AML-193 (cell line): Measurements from ENCODE around the gene GLT1D1.
A peak's percentile ranks its signal among the peaks of the same experiment; 100 is the strongest.

Source experiments
- DNase-seq, 2 experiments: peaks; one replicate each; lab custom pipeline; 2025; lab: John Stamatoyannopoulos, UW

Gene GLT1D1

GRCh38 chr12:128914908-128915563, 61.8 kb downstream of the GLT1D1 start:
- no peak for DNase-seq

GRCh38 chr12:128916425-128916824, 63.1 kb downstream of the GLT1D1 start:
- no peak for DNase-seq

- no peak for DNase-seq
Measured at GRCh38 chr12:128918481-128919260, 65.4 kb downstream of the GLT1D1 start.

DNA sequence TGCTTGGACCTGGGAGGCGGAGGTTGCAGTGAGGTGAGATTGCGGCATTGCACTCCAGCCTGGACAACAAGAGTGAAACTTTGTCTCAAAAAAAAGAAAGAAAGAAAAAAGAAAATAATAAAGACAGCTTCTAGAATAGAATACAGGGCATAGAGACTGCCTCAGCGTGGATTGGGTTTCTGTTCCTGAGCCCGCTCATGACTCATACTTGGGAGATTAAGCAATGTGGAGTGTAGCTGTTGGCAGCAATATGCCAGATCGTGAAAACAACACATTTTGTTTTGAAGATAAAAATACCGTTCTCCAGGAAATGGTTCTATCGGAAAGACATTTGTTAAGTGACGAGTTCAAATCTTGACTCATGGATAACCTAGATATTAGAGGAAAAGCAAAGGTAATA, 67.2 kb downstream of the GLT1D1 start:
- DNase-seq, result peak in 1 of 2 experiments; percentile 0

GRCh38 chr12:128928361-128928760, 75.1 kb downstream of the GLT1D1 start:
- no peak for DNase-seq

GRCh38 chr12:128929057-128929456, 75.8 kb downstream of the GLT1D1 start:
- DNase-seq, result no peak

GRCh38 chr12:128930606-128931005, 77.3 kb downstream of the GLT1D1 start:
- DNase-seq, result no peak

DNA sequence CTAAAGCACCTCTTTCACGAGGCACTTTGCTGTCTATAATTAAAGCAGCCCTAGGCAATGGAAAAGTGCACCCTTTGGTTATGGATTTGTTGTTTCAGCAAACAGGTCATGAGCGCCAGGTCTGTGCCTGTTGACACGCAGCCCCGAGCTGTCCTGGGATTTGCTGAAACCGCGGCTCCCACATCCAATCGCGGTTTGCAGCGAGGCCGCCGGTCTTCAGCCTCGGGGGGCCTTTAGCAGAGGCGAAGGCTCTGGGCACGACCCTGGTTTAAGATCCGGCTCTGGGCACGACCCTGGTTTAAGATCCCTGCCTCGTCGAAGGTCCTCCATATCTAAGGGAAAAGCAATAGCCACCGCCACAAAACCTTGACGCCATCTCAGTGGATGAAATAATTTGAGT, 79.2 kb downstream of the GLT1D1 start:
- no peak for DNase-seq

DNA sequence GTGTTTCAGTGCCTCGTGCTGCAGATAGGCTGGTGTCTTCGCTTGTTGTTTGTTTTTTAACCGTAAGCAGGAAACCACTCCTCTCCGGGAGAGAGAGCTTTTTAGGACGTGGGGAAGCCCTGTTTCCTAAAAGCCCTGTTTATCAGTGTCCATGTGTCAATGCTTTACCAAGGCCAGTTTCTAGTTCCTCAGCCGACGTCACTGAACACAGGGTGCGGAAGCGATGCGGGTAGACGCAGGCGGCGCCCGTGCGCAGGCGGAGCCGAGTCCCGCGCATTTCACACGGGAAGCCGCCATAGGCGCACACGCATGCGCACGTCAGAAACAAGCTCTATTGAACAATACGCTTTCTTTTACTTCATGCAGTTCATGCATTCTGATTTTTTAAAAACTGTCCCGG, 79.8 kb downstream of the GLT1D1 start:
- DNase-seq, result no peak

DNA sequence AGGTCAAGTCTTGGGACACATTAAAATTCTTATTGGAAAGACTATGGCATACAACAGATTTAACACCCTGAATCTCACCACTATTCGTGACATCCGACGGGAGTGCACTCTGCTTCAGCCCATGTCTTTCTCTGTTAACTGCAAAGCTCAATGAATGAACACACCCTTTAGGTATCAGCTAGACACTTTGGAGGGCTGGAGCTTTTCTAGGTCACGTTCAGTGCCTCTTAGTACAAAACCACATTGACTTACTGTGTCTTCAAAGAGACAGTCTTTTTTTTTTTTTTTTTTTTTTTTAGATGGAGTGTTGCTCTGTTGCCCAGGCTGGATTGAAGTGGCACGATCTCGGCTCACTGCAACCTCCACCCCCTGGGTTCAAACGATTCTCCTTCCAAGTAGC, 80.6 kb downstream of the GLT1D1 start:
- DNase-seq, result no peak

DNA sequence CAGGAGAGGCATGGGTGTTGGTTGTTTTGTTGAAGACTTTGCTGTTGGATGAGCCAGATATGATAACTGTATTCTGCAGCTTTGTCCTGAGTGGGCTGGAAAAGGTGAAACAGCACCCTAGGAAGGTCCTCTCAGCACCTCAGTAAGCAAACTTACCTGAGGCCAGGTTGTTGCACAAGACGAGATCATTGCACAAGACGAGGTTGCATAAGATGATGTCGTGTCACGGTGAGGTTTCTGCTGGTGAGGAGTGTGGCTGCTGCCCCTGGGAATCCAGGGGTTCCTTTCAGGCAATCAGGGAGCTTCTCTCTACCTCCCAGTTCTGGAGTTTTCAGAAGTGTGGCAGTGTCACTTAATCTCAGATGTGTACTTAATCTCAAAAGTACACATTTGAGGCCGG, 85.6 kb downstream of the GLT1D1 start:
- no peak for DNase-seq

DNA sequence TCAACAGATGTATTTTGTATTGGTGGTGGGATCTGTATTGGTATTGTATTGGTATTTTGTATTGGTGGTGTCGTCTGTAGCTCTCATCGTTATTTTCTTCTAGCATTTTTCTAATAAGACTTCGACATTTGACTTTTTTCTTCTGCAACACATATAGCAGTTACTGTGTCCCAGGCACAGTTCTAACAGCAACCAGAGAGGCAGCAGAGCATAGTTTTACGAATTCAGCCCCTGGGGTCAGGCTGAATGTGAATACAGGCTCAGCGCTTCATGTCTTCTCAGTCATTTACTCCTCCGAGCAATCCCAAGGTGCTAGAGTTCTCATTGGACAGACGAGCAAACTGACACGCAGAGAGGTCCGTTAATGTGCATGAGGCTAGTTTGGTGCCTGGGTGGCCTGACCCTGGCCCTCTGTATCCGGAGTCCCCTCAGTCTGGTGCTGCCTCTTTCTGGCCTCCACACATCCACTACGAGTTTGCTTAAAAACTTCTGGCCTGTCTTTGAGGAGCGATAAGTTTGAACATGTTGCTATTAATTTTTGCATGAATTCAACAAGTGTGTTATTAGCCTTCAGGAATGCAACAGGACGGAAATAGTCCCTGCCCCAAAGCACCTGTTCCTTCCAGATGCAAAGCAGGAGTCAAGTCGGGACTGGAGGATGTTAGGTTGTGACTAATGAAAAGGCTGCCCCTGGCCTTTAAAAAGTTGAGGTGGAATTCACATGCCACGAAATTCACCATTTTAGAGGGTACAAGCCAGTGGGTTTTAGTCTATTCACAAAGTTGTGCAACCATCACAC, 87.0 kb downstream of the GLT1D1 start:
- DNase-seq, result no peak

DNA sequence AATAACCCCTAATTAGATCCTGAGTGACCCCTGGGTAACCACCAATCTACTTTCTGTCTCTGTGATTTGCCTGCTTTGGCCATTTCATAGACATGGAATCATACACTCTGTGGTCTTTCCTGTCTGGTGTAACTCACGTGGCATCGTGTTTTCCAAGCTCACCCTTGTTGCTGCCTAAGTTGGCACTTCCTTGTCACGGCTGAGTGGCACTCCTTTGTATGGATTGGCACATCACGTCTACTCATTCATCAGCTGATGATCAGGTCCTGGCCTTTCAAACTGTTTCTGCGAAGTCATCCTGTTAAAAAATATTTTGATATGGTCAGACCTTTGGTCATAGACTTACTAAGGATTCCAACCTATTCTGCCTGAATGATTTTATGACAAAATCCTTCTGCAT, 87.7 kb downstream of the GLT1D1 start:
- DNase-seq, result no peak

DNA sequence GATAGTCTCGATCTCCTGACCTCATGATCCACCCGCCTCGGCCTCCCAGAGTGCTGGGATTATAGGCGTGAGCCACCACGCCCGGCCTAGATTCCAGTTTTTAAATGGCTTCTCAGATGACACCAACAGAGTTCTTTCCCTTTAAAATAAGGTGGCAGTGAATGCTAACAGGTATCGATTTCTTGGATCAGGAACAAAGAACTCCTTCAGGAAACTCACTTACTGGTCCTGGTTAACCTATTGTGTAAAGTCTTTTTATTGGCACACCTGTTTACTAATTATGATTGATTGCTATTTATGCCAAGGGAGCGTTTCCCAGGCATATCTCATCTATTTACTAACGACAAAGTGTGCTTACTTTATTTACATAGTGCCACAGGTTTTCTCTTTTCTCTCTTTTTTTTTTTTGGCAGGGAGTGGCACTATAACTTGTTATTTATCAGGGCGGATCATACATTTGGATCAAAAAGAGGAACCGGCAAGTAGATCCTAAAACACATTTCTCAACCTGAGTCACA, 89.7 kb downstream of the GLT1D1 start:
- DNase-seq, result no peak

DNA sequence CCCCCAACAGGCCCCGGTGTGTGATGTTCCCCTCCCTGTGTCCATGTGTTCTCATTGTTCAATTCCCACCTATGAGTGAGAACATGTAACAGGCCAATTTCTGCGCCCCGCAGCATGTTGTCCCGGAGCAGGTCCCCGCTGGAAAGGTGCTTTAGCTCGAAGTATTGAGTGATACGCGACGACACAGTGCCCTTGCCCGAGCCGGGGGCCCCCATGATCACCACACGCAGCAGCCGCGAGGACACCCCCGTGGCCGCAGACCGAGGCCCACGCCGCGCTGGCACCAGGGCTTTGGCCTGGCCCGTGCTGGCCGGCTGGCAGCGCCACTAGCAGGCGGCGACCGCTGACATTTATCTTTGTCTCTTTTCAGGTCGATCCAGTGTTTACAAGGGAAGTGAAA, 91.7 kb downstream of the GLT1D1 start:
- no peak for DNase-seq

DNA sequence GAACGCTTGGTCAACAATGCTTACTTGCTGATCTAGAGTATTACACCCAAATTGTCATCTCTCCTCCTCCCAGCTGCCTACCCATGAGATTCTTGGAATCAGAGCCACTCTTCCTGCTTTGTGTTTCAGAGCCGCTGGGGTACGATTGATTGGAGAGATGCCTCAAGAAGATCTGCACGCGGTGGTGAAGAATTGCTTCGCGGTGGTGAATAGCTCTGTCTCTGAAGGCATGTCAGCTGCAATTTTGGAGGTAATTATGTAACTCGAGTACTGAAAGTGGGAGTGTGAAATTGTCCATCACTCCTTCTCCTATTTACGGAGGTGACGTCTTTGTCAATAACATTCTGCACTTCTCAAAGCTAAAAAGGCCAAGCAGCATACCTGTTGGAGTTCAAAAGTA, 93.9 kb downstream of the GLT1D1 start:
- no peak for DNase-seq

DNA sequence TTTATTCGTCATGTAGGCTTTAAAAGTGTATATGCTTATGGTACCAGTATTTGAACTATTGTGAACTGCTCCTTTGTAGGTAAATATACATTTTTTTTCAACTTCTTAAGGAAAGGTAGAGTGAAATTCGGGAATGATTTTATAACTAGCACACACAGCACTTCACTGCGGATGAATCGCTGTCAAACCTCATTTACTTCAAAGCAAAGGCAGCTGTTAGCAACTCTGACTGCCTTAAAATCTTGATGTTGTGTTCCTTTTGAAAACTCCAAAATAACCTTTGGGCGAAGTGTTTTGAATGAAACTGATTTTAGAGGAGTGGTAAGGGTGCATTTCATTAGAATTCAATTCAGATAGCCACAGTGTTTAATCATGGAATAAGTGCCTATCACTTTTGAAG, 95.8 kb downstream of the GLT1D1 start:
- DNase-seq, result no peak

GRCh38 chr12:128951448-128951847, 98.2 kb downstream of the GLT1D1 start:
- no peak for DNase-seq

GRCh38 chr12:128956755-128957154, 103.5 kb downstream of the GLT1D1 start:
- no peak for DNase-seq

GRCh38 chr12:128959901-128960300, 106.6 kb downstream of the GLT1D1 start:
- DNase-seq, result no peak

GRCh38 chr12:128961308-128961902, 108.1 kb downstream of the GLT1D1 start:
- no peak for DNase-seq

GRCh38 chr12:128961957-128962356, 108.7 kb downstream of the GLT1D1 start:
- DNase-seq, result no peak
